OCI-LY7 (cell line): Measurements from ENCODE around the gene ZNF185.

Source experiments
- CTCF ChIP-seq: fragments of 200-600 bp; sonication (generic); conservative IDR thresholded peaks from 2 replicates; pipeline ENCODE4 v1.5.1; 2014; ENCODE audit warnings: mild to moderate bottlenecking, antibody characterized with exemption, low read length, moderate library complexity, mixed read lengths
- EZH2phosphoT487 ChIP-seq: fragments of 200-600 bp; sonication (generic); IDR thresholded peaks from 2 replicates; pipeline ENCODE4 v1.6.1; 2018; ENCODE audit warnings: low read depth, borderline replicate concordance, mild to moderate bottlenecking, mixed run types, antibody characterized with exemption, low read length, moderate library complexity, mixed read lengths

DNA sequence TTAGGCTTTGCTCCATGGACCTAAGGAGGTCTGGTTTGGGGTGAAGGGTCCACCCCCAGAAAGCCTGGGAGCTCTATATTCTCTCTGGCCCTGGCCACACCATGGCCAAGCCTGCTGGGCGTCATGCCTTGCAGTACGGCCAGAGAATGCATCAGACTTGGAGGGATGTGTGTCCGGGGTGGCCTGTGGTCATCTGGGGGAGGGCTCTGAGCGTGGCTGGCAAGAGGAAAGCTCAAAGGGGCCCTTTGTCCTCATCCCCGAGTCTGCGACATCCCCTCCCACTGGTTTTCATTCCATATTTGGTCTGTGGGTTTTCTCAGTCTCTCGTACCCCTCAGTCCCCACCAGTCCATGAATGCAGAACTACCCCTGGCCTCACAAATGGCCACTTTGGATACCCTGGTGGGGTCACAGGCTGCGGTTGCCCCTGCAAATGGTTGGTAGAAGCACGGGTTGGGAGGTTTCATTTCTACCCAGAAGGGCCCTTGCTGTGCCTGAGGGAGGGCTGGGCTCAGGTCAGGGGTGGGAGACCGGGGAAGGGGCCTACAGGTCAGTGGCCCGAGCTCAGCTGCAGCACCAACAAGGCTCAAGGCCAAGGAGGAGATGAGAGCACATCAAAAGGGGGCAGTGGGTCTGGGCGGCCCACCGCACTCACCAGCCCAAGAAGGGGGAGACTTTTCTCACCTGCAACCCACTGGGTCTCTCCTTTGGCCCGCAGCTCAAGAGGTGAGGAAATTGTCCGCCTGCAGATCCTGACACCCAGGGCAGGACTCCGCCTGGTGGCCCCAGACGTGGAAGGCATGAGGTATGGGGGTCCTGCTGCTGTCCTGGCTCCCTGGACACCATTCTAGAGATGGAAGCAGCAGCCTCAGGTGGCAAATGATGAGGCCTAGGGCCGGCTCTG, 30.2 kb downstream of the ZNF185 start:
- TF ChIP-seq EZH2phosphoT487 (no peak), CTCF (no peak)
